ENCODE data around the gene POLR2E. TPM values are rescaled to one million over a fixed set of nuclear protein-coding genes. Genes with fewer than 3 reads are reported as not detected.
"Not testable (repeated sequence)": the region's sequence is repeated elsewhere in the genome, so short reads cannot be mapped to it uniquely, and the experiment has no call there.

The POLR2E gene
- 213 and 240 TPM in 2 replicates for total RNA-seq
- polyA plus RNA-seq (2012): 213 TPM

DNA sequence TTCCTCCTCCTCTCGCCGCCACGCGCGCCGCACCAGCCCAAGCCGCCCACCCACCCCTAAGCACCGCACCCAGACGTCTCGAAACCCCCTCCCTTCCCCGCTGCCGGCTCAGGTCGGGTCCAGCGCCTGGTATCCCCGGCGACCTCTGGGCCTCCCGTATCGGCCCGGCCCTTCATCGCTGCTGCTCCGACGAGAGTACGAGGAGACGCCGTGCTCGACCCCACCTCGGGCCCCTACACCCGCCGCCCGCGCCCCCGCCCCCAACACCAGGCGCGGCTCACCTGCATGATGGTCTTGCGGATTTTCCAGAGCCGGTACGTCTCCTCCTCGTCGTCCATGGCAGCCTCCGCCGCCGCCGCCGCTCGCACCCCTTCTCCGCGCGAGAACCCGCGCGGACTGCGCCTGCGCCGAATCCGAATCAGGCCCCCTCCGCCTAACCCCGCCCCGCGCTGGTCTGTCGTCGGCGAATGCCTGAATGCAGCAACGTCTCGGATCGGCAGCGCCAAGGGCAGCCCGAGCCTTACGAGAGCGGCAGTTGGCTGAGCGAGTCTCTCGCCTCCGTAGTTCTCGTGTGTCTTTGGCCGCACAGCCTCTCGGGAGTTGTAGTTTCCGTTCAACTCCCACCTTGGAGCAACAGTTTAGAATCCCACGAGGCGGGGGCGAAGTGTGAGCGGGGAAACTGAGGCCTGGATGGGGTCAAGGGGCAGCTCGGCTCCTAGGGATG lies at the start of gene POLR2E:
Gene POLR2E (minus strand): TSS at position 398 of the 724 bp plus-strand sequence. CDS start 60 bp downstream, at position 338.
- peak; percentile 98 for DNase-seq (ENCODE audit: low read depth)

DNA sequence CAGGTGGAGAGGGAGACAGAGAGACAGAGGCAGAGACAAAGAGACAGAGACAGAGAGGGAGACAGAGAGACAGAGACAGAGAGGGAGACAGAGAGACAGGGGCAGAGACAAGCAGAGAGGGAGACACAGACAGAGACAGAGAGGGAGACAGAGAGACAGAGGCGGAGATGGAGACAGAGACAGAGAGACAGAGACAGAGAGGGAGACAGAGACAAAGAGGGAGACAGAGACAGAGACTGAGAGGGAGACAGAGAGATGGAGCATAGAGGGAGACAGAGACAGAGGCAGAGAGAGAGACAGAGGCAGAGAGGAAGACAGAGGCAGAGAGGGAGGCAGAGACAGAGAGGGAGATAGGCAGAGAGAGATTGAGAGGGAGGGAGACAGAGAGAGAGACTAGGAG lies 49.6 kb upstream of the POLR2E start:
- no peak for DNase-seq (ENCODE audit: low read depth)

- DNase-seq (ENCODE audit: low read depth): no peak
Measured at GRCh38 chr19:1143828-1144399, 48.7 kb upstream of the POLR2E start.

- DNase-seq (ENCODE audit: low read depth): no peak
Measured at GRCh38 chr19:1141944-1142343, 46.8 kb upstream of the POLR2E start.

DNA sequence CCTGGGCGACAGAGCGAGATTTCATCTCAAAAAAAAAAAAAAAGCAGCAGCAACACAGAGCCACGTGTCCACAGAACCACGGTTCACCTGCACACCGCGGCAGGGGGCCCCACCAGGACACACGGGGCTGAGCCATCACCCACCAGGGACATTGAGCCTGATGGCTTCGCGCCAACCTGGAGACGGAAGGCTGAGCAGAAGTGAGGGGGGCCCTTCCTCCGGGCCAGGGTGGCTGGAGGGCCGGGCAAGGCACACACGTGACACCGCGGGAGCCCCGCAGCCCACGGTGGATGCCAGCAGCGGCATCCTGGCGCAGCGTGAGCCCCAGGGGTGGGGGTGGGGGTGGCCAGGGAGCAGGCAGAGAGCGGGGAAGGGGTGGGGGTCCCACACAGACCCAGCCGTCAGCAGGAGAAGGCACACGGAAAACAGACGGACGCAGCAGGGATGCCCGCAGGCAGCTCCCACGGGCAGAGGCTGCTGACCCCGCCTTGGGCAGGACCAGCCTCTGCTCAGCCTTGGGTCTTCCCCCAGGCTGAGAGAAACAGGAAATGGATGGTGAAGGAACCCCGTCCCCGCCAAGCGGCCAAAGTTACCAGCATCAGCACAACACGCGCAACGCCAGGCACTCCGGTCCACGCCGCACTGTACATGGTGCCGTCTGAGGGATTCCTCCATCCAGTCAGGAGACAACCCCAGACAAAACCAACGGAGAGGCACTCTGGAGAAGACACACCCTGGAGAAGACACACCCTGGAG lies 45.3 kb upstream of the POLR2E start:
- no peak for DNase-seq (ENCODE audit: low read depth)

DNA sequence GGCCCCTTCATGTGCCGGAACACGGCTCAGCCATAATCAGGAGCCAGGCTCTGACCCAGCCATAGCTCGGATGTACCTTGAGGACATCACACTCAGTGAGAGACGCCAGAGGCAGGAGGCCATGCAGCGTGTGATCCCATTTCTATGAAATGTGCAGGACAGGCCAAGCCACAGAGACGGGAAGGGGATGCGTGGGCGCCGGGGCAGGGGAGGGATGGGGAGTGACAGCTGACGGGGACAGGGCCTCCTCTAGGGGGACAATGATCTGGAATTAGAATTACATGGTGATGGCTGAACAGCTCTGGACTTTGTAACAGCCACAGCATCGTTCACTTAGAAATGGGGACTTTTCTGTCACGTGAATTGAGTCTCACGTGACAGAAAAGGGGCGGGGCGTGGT lies 44.0 kb upstream of the POLR2E start:
- DNase-seq (ENCODE audit: low read depth): no peak

DNA sequence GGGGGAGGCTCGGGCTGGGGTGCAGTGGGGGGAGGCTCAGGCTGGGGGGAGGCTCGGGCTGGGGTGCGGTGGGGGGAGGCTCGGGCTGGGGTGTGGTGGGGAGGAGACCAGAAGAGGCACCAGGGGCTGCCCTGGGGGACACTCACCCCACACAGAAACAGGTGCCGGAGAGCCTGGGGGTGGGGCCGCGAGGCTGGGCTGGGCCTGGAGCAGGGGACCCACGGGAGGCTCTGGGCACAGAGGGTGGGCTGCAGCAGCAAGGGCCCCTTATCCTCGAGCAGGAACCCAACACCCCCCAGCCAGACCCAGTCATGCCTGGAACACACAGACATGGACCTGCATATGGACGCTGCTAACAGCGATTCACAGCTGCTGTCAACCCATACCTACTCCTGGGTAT lies 42.9 kb upstream of the POLR2E start:
- no peak for DNase-seq (ENCODE audit: low read depth)

GRCh38 chr19:1136621-1137317 lies 41.6 kb upstream of the POLR2E start:
- DNase-seq (ENCODE audit: low read depth): peak; percentile 48

DNA sequence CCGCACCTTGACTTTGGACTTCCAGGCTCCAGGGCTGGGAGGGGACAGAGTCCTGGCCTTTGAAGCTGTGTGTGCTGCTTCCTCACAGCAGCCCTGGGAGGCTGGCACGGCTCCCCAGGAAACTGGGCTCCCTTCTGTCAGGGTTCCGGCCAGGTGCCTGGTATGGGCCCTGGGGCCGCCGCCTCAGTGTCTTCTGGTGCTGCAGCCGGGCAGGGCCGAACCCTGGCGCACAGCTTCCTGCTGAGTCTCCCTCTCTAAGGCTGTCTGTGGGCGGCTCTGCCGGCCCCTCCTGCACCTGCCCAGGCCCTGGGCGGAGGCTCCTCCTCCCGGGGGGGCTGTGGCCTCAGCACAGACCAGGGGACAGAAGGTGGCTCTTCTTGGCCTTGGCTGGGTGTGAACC lies 41.0 kb upstream of the POLR2E start:
- DNase-seq (ENCODE audit: low read depth): no peak

GRCh38 chr19:1135454-1135853 lies 40.3 kb upstream of the POLR2E start:
- no peak for DNase-seq (ENCODE audit: low read depth)

DNA sequence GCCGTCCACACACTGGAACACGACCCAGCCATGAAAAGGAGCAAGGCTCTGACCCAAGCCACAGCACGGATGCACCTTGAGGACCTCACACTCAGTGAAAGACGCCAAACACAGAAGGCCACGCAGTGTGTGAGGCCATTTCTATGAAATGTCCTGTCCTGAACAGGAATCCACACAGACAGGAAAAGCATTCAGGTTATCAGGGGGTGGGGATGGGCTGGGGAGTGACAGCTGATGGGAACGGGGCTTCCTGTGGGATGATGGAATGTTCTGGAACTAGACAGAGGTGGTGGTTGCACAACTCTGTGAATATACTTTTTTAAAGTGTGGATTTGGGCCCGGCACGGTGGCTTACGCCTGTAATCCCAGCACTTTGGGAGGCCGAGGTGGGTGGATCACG lies 39.3 kb upstream of the POLR2E start:
- DNase-seq (ENCODE audit: low read depth): no peak

- no peak for DNase-seq (ENCODE audit: low read depth)
Measured at GRCh38 chr19:1133471-1133929, 38.3 kb upstream of the POLR2E start.

- no peak for DNase-seq (ENCODE audit: low read depth)
Measured at GRCh38 chr19:1132552-1133383, 37.6 kb upstream of the POLR2E start.

GRCh38 chr19:1131718-1132551 lies 36.8 kb upstream of the POLR2E start:
- peak; percentile 73 for DNase-seq (ENCODE audit: low read depth)

DNA sequence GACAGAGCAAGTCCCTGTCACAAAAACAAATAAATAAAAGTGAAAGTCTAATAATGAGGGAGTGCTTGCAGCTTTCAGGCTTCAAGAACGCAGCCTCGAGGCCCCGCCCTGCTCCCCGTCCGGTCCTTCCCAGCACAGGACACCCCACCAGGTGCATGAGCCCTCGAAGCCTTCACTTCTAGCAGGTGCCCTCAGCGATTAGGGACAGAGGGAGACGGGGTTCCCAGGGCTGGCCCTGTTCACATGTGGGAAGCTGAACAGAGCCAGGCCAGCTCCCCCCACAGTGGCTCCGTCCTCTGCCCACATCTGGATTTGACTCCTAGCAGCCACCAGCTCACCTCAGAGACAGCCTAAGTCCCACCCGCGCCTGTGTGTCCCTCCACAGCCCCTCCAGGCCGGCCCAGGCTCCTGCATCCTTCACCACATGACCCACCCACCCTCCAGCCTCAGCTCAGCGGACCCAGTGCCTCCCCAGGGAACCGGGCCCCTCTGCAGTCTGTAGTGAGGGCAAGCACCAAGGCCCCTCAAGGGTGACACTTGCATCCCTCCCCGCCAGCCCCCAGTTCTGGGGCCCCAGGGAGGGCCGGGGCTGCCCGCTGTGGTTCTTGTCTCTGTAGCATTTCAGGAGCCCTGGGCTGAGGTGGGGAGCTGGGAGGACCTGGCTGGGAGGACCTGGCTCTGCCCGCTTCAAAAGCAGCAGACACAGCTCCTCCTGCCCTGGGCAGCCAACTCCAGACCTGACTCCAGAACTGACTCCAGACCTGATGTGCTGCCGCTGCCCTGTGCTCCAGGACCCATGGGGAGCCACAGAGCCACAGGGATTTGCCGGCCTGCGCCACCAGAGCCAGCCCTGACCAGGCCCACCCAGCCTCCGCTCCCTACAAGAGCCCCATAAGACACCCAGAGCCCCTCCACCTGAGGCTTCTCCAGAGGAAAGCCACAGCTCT lies 35.9 kb upstream of the POLR2E start:
- peak; percentile 19 for DNase-seq (ENCODE audit: low read depth)

- no peak for DNase-seq (ENCODE audit: low read depth)
Measured at GRCh38 chr19:1129535-1129934, 34.4 kb upstream of the POLR2E start.

GRCh38 chr19:1129084-1129483 lies 33.9 kb upstream of the POLR2E start:
- DNase-seq (ENCODE audit: low read depth): not testable (repeated sequence)

- no peak for DNase-seq (ENCODE audit: low read depth)
Measured at GRCh38 chr19:1128106-1128505, 32.9 kb upstream of the POLR2E start.
